ENCODE results near the gene RNF34.

Gene RNF34

DNA sequence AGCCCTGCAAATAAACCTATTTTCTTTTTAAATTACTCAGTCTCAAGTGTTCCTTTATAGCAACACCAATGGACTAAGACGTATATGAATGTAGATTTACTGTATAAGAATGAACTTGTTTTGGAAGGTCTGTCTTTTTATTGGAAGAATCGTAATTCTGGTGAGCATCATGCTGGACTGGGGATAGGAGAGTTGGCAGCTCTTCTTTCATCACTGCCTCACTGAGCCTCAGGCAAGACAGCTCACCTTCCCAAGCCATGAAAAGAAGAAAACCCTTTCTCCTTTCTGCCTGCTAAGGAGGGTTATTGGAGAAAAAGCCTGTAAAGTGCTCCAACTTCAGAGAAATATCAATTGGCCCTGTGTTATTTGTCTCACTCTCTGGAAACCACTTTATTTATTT lies 9.1 kb upstream of the RNF34 start:
- no peak for DNase-seq

DNA sequence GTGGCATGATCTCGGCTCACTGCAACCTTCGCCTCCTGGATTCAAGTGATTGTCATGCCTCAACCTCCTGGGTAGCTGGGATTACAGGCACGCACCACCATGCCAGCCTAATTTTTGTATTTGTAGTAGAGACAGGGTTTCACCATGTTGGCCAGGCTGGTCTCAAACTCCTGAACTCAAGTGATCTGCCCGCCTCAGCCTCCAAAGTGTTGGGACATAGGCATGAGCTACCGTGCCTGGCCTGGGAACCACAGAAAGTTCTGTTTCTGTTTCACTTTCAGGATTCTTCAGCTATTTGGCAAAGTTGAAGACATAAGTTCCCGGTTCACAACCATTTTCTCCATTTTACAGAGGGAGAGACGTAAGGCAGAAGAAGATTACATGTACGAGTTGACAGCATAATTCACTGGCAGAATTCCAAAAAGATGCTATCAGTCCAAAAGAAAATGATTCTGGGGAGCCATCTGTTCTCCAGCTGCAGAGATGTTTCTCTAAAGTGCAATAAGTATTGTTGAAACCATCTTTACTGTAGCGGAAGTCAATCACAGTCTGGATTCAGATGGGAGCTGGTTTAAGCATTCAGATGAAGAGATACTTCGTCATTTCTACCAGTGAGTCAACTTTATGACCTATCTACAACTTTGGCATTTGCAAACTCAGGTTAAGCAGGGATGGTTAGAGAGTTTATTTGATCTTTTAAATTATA lies 8.1 kb upstream of the RNF34 start:
- peak; percentile 85 to 88 for DNase-seq

DNA sequence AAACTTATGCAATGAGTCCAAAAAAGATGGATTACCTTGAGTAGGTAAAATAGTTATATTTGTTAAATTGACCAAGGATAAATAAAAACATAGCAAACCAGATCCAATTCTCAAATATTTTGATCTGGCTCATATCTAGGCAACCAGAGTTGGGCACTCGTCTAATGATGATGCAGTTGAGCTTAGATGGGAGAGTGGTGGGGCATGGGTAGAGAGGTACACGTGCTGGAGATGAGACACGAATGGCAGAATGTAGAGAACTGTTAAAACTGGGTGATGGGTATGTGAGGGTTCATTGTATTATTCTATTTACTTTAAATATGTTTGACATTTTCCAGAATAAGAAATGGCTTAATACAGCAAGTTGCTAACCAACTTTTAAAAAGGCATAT lies 7.6 kb upstream of the RNF34 start:
- DNase-seq, result no peak

- DNase-seq, result no peak
Measured at GRCh38 chr12:121397521-121397920, 2.4 kb upstream of the RNF34 start.

DNA sequence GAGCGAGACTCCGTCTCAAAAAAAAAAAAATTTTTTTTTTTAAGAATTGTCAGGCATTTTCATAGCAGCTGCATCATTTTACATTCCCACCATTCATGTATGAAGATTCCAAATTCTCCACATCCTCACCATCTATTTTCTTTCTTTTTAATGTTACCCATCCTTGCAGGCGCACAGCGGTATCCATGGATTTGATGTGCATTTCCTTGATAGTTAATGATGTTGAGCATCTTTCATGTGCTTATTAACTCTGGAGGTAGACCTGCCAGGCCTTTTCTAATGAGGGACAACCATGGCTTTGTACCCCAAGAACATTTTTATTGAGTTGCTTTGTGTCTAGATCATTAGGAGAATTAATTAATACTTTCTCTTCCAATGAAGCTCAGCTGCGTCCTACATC lies 1.6 kb upstream of the RNF34 start:
- DNase-seq, result no peak

- peak in 1 of 2 donors; percentile 20 for DNase-seq
Measured at GRCh38 chr12:121400332-121401139, 618 bp downstream of the RNF34 start.

GRCh38 chr12:121403721-121404120 lies 3.8 kb downstream of the RNF34 start:
- DNase-seq, result no peak

- no peak for DNase-seq
Measured at GRCh38 chr12:121404734-121405133, 4.8 kb downstream of the RNF34 start.

GRCh38 chr12:121405211-121405610 lies 5.3 kb downstream of the RNF34 start:
- DNase-seq, result no peak

- no peak for DNase-seq
Measured at GRCh38 chr12:121413917-121414316, 14.0 kb downstream of the RNF34 start.

- no peak for DNase-seq
Measured at GRCh38 chr12:121417847-121418246, 17.9 kb downstream of the RNF34 start.

DNA sequence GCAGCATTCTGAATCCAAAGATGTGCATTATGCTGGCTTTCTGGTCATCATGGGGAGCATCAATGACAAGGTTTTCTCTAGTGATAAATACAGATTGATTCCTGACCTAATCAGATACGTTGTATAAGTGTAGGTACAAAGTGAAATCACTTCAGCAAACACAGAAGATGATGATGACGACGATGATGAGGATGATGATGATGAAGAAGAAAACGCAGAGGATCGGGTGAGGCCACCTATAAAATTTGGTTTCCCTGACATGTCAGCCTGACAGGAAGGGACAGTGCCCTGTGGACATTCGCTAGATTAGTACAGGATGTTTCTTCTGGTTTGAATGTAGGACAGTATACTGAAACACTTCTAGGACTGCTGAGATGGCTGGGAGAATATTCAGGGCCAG lies 20.2 kb downstream of the RNF34 start:
- DNase-seq, result no peak

DNA sequence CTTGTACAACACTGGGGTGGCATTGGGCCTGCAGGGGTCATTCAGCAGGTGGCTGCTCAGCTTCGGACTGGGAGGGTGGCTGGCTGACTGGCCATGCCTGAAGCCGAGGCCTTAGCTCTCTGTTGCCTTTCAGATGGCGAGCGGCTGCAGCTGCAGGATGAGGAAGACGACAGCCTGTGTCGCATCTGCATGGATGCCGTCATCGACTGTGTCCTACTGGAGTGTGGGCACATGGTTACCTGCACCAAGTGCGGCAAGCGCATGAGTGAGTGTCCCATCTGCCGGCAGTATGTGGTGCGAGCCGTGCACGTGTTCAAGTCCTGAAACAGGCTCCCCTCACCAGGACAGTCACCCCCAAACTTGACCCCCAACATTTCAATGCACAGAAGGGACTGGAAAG lies 23.3 kb downstream of the RNF34 start:
- DNase-seq, result no peak

GRCh38 chr12:121423682-121424623 lies 24.0 kb downstream of the RNF34 start:
- peak; percentile 46 to 62 for DNase-seq

GRCh38 chr12:121424624-121424975 lies 24.7 kb downstream of the RNF34 start:
- DNase-seq, result no peak

GRCh38 chr12:121427556-121428050 lies 27.7 kb downstream of the RNF34 start:
- DNase-seq, result peak in 1 of 2 donors; percentile 20

DNA sequence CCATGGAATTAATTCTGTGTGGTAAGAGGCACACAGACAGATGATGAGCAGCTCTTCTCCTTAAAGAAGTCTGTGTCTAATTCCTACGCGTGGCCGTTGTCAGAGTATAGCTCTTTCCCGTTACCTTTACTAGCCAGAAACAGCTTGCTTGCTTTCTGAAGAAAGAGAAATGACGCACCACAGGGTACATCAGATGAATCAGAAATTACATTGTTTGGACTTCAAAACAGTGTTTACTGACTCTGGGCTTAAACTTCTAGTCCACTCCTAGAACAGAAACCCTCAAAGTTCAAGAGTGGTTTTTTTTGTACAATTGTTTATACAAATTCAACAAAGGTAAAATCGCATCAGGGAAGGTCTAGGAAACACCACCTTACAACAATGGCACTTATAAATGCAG lies 29.0 kb downstream of the RNF34 start:
- DNase-seq, result no peak

DNA sequence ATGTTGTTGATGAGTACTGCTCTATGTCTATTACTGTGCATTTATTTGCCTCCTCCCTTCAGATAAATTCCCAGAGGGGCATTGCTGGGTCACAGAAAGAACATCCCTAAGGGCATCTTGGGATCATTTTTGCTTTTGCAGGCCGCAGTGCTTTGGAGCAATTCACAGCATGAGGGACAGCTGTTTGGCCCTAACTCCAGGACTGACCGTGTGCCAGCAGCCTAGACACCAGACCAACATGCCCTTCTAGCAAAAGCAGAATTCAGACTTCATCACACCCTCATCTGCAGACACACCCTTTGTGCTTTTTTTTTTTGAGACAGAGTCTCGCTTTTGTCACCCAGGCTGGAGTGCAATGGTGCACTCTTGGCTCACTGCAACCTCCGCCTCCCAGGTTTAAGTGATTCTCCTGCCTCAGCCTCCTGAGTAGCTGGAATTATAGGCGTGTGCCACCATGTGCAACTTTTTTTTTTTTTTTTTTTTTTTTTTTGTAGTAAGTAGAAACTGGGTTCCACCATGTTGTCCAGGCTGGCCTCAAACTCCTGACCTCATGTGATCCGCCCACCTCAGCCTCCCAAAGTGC lies 31.0 kb downstream of the RNF34 start:
- no peak for DNase-seq

DNA sequence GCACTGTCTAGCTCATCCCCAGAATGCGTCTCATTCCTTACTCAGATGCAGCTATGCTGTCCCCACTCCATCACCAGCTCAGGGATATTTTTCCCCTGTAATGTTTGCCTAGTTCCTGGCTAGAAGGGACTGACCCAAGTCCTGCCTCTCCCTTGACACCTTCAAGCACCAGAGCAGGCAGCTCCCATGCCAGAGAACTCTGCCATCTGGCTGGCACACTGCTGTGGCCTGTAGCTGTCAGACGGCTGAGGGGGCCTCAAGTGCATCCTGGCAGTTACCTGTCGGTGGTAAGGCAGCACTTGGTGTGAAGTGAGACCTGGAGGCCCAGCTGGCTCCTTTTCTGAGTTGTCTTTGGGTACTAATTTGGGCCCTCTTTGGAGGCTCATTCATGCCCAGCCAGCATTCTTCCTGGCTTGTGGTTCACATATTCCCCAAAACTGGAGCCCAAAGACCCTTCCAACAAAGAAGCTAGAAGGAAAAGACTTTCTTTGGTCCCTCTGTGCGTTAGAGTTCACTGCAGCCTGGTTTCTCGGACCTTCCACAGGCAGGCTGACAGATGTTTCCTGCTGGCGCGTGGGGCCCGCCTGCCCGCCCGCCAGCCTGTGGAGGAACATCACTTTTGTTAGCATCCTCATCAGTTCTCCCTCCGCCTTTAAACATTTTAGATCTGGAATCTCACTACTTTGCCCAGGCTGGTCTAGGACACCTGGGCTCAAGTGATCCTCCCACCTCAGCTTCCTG lies 33.0 kb downstream of the RNF34 start:
- DNase-seq, result no peak

DNA sequence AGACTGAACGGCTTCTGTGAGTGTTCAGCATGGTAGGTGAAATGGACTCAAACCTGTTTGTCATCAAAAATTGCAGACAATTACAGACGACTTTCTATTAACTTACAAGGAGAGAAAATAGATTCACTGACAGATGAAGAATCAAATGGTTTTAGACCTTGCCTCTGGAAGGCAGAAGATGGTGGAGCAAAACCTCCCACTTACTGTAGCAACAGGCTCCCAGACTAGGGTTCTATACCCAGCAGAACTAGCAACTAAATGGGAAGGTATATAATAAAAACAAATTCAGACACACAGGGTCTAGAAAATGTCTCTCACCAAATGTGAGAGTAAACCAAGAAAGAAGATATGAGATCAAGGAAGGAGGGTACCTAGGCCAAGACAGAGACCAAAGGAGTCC lies 36.8 kb downstream of the RNF34 start:
- DNase-seq, result no peak

DNA sequence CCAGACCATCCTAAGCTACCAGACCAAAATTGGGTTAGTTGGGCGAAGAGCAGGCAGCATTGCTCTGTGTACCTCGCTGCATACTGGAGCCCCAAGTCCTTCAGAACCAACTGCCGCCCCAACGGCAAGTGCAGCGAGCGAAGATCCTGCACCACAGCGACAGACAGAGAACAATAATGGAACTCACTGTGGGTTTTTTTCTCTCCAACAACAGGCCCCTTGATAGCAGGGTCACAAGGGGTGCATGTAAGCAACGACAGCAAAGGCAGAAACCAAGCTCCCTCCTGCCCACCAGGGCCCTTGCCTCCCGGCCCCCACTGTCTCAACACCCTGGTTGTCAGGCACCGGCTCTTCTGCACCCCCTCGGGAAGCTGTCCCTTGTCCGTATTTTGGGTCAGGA lies 39.0 kb downstream of the RNF34 start:
- no peak for DNase-seq

- DNase-seq, result no peak
Measured at GRCh38 chr12:121439715-121440114, 39.8 kb downstream of the RNF34 start.
